Neural cell (in vitro differentiated cells): ENCODE data around the gene ADI1. TPM values are rescaled to one million over a fixed set of nuclear protein-coding genes. Genes with fewer than 3 reads are reported as not detected.

Experiments
- H2AFZ ChIP-seq: fragments of 200-600, 300-800 bp; sonication (generic), shearing (Covaris generic); 2 replicates; pipeline ENCODE4 v1.6.0; 2014; ENCODE audit warnings: low read depth, mild to moderate bottlenecking, antibody characterized with exemption, low read length, moderate library complexity
- H3F3A ChIP-seq: fragments of 200-600 bp; shearing (Covaris generic); 2 replicates; pipeline ENCODE4 v1.6.1; 2016; ENCODE audit warnings: mild to moderate bottlenecking, moderate library complexity, mixed read lengths, antibody characterized with exemption, low read length; ENCODE audit not compliant: insufficient read depth, poor library complexity, severe bottlenecking
- H3K27ac ChIP-seq: fragments of 200-600, 300-800 bp; sonication (generic), shearing (Covaris generic); 2 replicates; pipeline ENCODE4 v1.5.1; 2014; ENCODE audit warnings: mild to moderate bottlenecking, low read length, moderate library complexity
- H3K27me3 ChIP-seq: fragments of 300-800, 200-600 bp; sonication (generic), shearing (Covaris generic); 2 replicates; pipeline ENCODE4 v1.6.0; 2014; ENCODE audit warnings: mild to moderate bottlenecking, low read depth, low read length, moderate library complexity; ENCODE audit not compliant: insufficient read depth
- H3K36me3 ChIP-seq: fragments of 300-800, 200-600 bp; sonication (generic), shearing (Covaris generic); 2 replicates; pipeline ENCODE4 v1.5.1; 2014; ENCODE audit warnings: mild to moderate bottlenecking, antibody characterized with exemption, low read length, moderate library complexity; ENCODE audit not compliant: insufficient read depth
- H3K4me2 ChIP-seq: fragments of 300-800, 200-600 bp; sonication (generic), shearing (Covaris generic); 2 replicates; pipeline ENCODE4 v1.6.0; 2014; ENCODE audit warnings: mild to moderate bottlenecking, low read length
- H3K4me3 ChIP-seq: fragments of 300-800, 200-600 bp; sonication (generic), shearing (Covaris generic); 2 replicates; pipeline ENCODE4 v1.5.1; 2014; ENCODE audit warnings: mild to moderate bottlenecking, low read length, moderate library complexity
- H3K79me2 ChIP-seq: fragments of 200-600 bp; shearing (Covaris generic); replicated peaks from 2 replicates; pipeline ENCODE4 v1.6.0; 2014; ENCODE audit warnings: mild to moderate bottlenecking, low read length, moderate library complexity; ENCODE audit not compliant: insufficient read depth
- H3K9ac ChIP-seq: fragments of 300-800, 200-600 bp; sonication (generic), shearing (Covaris generic); 2 replicates; pipeline ENCODE4 v1.6.1; 2016; ENCODE audit warnings: mild to moderate bottlenecking, low read length, mixed read lengths
- H3K9me2 ChIP-seq: fragments of 200-600 bp; shearing (Covaris generic); 2 replicates; pipeline ENCODE4 v1.6.1; 2016; ENCODE audit warnings: mild to moderate bottlenecking, low read length, mixed read lengths; ENCODE audit not compliant: insufficient read depth
- H3K9me3 ChIP-seq: fragments of 200-600, 300-800 bp; sonication (generic), shearing (Covaris generic); 2 replicates; pipeline ENCODE4 v1.6.1; 2016; ENCODE audit warnings: mild to moderate bottlenecking, mixed run types, low read length, moderate library complexity, mixed read lengths
- H4K20me1 ChIP-seq: fragments of 200-600 bp; shearing (Covaris generic); 2 replicates; pipeline ENCODE4 v1.6.1; 2016; ENCODE audit warnings: mild to moderate bottlenecking, mixed run types; ENCODE audit not compliant: insufficient read depth
- CTCF ChIP-seq: fragments of 450-650 bp; IDR thresholded peaks from 2 replicates; pipeline ENCODE4 v1.5.1; 2014; ENCODE audit warnings: antibody characterized with exemption, mild to moderate bottlenecking, moderate library complexity; ENCODE audit not compliant: poor library complexity, severe bottlenecking
- EP300 ChIP-seq: fragments of 450-650 bp; conservative IDR thresholded peaks from 2 replicates; pipeline ENCODE4 v1.6.1; 2014; ENCODE audit warnings: antibody characterized with exemption, mild to moderate bottlenecking, moderate library complexity; ENCODE audit not compliant: poor library complexity, severe bottlenecking
- EZH2 ChIP-seq: fragments of 200-600, 300-800 bp; shearing (Covaris generic), sonication (generic); IDR thresholded peaks from 2 replicates; pipeline ENCODE4 v1.6.1; 2014; ENCODE audit warnings: antibody characterized with exemption, low read length, borderline replicate concordance, mild to moderate bottlenecking; ENCODE audit not compliant: insufficient read depth, poor library complexity, severe bottlenecking
- MXI1 ChIP-seq: fragments of 450-650 bp; conservative IDR thresholded peaks from 2 replicates; pipeline ENCODE4 v1.6.1; 2014; ENCODE audit warnings: antibody characterized with exemption, mild to moderate bottlenecking; ENCODE audit not compliant: poor library complexity, severe bottlenecking
- POLR2AphosphoS5 ChIP-seq: IDR thresholded peaks from 2 replicates; pipeline ENCODE4 v1.6.1; 2012
- RAD21 ChIP-seq: fragments of 450-650 bp; conservative IDR thresholded peaks from 2 replicates; pipeline ENCODE4 v1.6.1; 2014; ENCODE audit warnings: antibody characterized with exemption, mild to moderate bottlenecking, moderate library complexity
- REST ChIP-seq: IDR thresholded peaks from 2 replicates; pipeline ENCODE4 v1.6.1; 2012; ENCODE audit warnings: borderline replicate concordance
- SMC3 ChIP-seq: fragments of 450-650 bp; conservative IDR thresholded peaks from 2 replicates; pipeline ENCODE4 v1.6.1; 2014; ENCODE audit warnings: antibody characterized with exemption, mild to moderate bottlenecking, moderate library complexity; ENCODE audit not compliant: poor library complexity
- TAF1 ChIP-seq: IDR thresholded peaks from 2 replicates; pipeline ENCODE4 v1.6.1; 2012; ENCODE audit warnings: low read depth
- polyA plus RNA-seq: library from polyadenylated mRNA; depleted of rRNA; stranded (reverse); fragments of >200 nt; gene quantifications from 2 replicates; pipeline ENCODE4 v1.2.3, GENCODE V29; 2014

The ADI1 gene
- polyA plus RNA-seq, 1 donor from 2014 or later = 23.9 TPM

- Histone ChIP-seq H3K9me2 (no peaks in the 10 kb centered on the region), H3K9me3 (no peaks in the 10 kb centered on the region), H3K4me3 (no peak overlapping the region), H3K9ac (no peak overlapping the region), H3F3A (no peaks in the 10 kb centered on the region), H3K4me2 (no peak overlapping the region), H2AFZ (no peak overlapping the region), H3K27me3 (no peaks in the 10 kb centered on the region), H3K36me3 (peaks cover 2% of the 10 kb centered on the region), H3K27ac (no peak overlapping the region), H3K79me2 (no peaks in the 10 kb centered on the region), H4K20me1 (no peaks in the 10 kb centered on the region)
- TF ChIP-seq RAD21 (no peak), SMC3 (no peak), TAF1 (no peak), REST (no peak), MXI1 (no peak), EZH2 (no peak), CTCF (no peak), POLR2AphosphoS5 (no peak), EP300 (no peak)
These were observed 68.2 kb downstream of the ADI1 start for GRCh38 chr2:3451169-3451568.

GRCh38 chr2:3450385-3451010 lies 68.8 kb downstream of the ADI1 start:
- no peaks in the 10 kb centered on the region for H3K27me3 ChIP-seq
- no peaks in the 10 kb centered on the region for H3F3A ChIP-seq
- peaks cover 9% of the 10 kb centered on the region for H3K36me3 ChIP-seq
- no peak overlapping the region for H2AFZ ChIP-seq
- H4K20me1 ChIP-seq = no peaks in the 10 kb centered on the region
- H3K9ac ChIP-seq = no peak overlapping the region
- no peaks in the 10 kb centered on the region for H3K9me2 ChIP-seq
- H3K79me2 ChIP-seq = no peaks in the 10 kb centered on the region
- no peak overlapping the region for H3K27ac ChIP-seq
- no peak overlapping the region for H3K4me3 ChIP-seq
- H3K9me3 ChIP-seq = no peaks in the 10 kb centered on the region
- TF ChIP-seq REST (no peak), TAF1 (no peak), EZH2 (no peak), CTCF (no peak), RAD21 (no peak), SMC3 (no peak), MXI1 (no peak), POLR2AphosphoS5 (no peak), EP300 (no peak)
- H3K4me2 ChIP-seq = no peak overlapping the region
